Spleen (tissue), 7 donors: ENCODE measurements around the gene RNFT2.

Experiments
- CTCF ChIP-seq, 11 experiments: fragments of 200-600 bp in 7 of 11; fragments of 450-650 bp in 4 of 11; sonication (generic) in 4 of 11; IDR thresholded peaks in 8 of 11; conservative IDR thresholded peaks in 3 of 11; 1 replicate in 7 of 11; 2 replicates in 4 of 11; pipeline versions ENCODE4 v1.4.0 to v1.8.0; 2016 to 2021; ENCODE audit warnings: antibody characterized with exemption in 11 of 11, inconsistent platforms in 4 of 11, mild to moderate bottlenecking in 1 of 11
- POLR2AphosphoS5 ChIP-seq, 3 donors: sonication (generic); formaldehyde crosslinking; IDR thresholded peaks; one replicate each; pipeline ENCODE4 v1.5.1; 2017; ENCODE audit warnings: antibody characterized with exemption in 3 of 3
- donor health status: DM: no; HTN: no; CAD: no; lungs with moderate emphysema.
- donor health status: DM: no; HTN: no; CAD: no.
- donor health status: DM: no; HTN: no; CAD: no.

- TF ChIP-seq CTCF (IDR thresholded peaks at IDR 0.05 in 8 of 11, conservative IDR thresholded peaks at IDR 0.05 in 3 of 11) (no peak), POLR2AphosphoS5 (IDR thresholded peaks at IDR 0.05) (no peak)
Observed at GRCh38 chr12:116833474-116833873, 95.4 kb downstream of the RNFT2 start.
